Measurements from ENCODE around the gene SYNE1.

- TF ChIP-seq, protein P1, sequence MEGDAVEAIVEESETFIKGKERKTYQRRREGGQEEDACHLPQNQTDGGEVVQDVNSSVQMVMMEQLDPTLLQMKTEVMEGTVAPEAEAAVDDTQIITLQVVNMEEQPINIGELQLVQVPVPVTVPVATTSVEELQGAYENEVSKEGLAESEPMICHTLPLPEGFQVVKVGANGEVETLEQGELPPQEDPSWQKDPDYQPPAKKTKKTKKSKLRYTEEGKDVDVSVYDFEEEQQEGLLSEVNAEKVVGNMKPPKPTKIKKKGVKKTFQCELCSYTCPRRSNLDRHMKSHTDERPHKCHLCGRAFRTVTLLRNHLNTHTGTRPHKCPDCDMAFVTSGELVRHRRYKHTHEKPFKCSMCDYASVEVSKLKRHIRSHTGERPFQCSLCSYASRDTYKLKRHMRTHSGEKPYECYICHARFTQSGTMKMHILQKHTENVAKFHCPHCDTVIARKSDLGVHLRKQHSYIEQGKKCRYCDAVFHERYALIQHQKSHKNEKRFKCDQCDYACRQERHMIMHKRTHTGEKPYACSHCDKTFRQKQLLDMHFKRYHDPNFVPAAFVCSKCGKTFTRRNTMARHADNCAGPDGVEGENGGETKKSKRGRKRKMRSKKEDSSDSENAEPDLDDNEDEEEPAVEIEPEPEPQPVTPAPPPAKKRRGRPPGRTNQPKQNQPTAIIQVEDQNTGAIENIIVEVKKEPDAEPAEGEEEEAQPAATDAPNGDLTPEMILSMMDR (IDR thresholded peaks at IDR 0.05), result no peak
- TF ChIP-seq EP300 (IDR thresholded peaks at IDR 0.05), result no peak
- no peak for TF ChIP-seq POLR2AphosphoS5 (IDR thresholded peaks at IDR 0.05)
Observed at GRCh38 chr6:152293404-152293803, 343.8 kb downstream of the SYNE1 start.

All from upper lobe of left lung (tissue), 4 donors.